NCI-H345 (cell line): Measurements from ENCODE around the gene PTPRT.

Experiments used
- DNase-seq: peaks from one replicate; lab custom pipeline; 2025; lab: John Stamatoyannopoulos, UW

The PTPRT gene

GRCh38 chr20:42461965-42462593, 727.6 kb downstream of the PTPRT start:
- DNase-seq: no peak

- DNase-seq: no peak
These were observed 728.4 kb downstream of the PTPRT start for GRCh38 chr20:42461291-42461690.

GRCh38 chr20:42447270-42447669, 742.4 kb downstream of the PTPRT start:
- DNase-seq: no peak

- no peak for DNase-seq
These were observed 744.9 kb downstream of the PTPRT start for GRCh38 chr20:42444799-42445198.

GRCh38 chr20:42443200-42443599, 746.5 kb downstream of the PTPRT start:
- DNase-seq: no peak

- DNase-seq: no peak
These were observed 747.0 kb downstream of the PTPRT start for GRCh38 chr20:42442716-42443115.

- no peak for DNase-seq
These were observed 747.8 kb downstream of the PTPRT start for GRCh38 chr20:42441864-42442331.

- no peak for DNase-seq
These were observed 748.4 kb downstream of the PTPRT start for GRCh38 chr20:42441196-42441863.

GRCh38 chr20:42435230-42435629, 754.5 kb downstream of the PTPRT start:
- DNase-seq: no peak

GRCh38 chr20:42432496-42433334, 757.0 kb downstream of the PTPRT start:
- DNase-seq: no peak

GRCh38 chr20:42430598-42430997, 759.1 kb downstream of the PTPRT start:
- DNase-seq: no peak

- DNase-seq: no peak
These were observed 759.8 kb downstream of the PTPRT start for GRCh38 chr20:42429761-42430458.

- no peak for DNase-seq
These were observed 769.7 kb downstream of the PTPRT start for GRCh38 chr20:42419814-42420532.

GRCh38 chr20:42406826-42407225, 782.9 kb downstream of the PTPRT start:
- no peak for DNase-seq

- DNase-seq: no peak
These were observed 787.3 kb downstream of the PTPRT start for GRCh38 chr20:42402455-42402854.

- no peak for DNase-seq
These were observed 788.1 kb downstream of the PTPRT start for GRCh38 chr20:42401613-42402012.

- DNase-seq: no peak
These were observed 789.9 kb downstream of the PTPRT start for GRCh38 chr20:42399802-42400201.

GRCh38 chr20:42392442-42392841, 797.3 kb downstream of the PTPRT start:
- no peak for DNase-seq

GRCh38 chr20:42391807-42392206, 797.9 kb downstream of the PTPRT start:
- DNase-seq: no peak

- no peak for DNase-seq
These were observed 809.4 kb downstream of the PTPRT start for GRCh38 chr20:42380287-42380686.

- DNase-seq: no peak
These were observed 810.3 kb downstream of the PTPRT start for GRCh38 chr20:42379385-42379784.

- DNase-seq: no peak
These were observed 810.9 kb downstream of the PTPRT start for GRCh38 chr20:42378826-42379225.
